Neural cell (in vitro differentiated cells): ENCODE results near the gene USP6NL. TPM values are rescaled to one million over a fixed set of nuclear protein-coding genes. Genes with fewer than 3 reads are reported as not detected.

Experiments
- H2AFZ ChIP-seq: fragments of 200-600, 300-800 bp; sonication (generic), shearing (Covaris generic); 2 replicates; pipeline ENCODE4 v1.6.0; 2014; ENCODE audit warnings: low read depth, mild to moderate bottlenecking, antibody characterized with exemption, low read length, moderate library complexity
- H3F3A ChIP-seq: fragments of 200-600 bp; shearing (Covaris generic); 2 replicates; pipeline ENCODE4 v1.6.1; 2016; ENCODE audit warnings: mild to moderate bottlenecking, moderate library complexity, mixed read lengths, antibody characterized with exemption, low read length; ENCODE audit not compliant: insufficient read depth, poor library complexity, severe bottlenecking
- H3K27ac ChIP-seq: fragments of 200-600, 300-800 bp; sonication (generic), shearing (Covaris generic); 2 replicates; pipeline ENCODE4 v1.5.1; 2014; ENCODE audit warnings: mild to moderate bottlenecking, low read length, moderate library complexity
- H3K27me3 ChIP-seq: fragments of 300-800, 200-600 bp; sonication (generic), shearing (Covaris generic); 2 replicates; pipeline ENCODE4 v1.6.0; 2014; ENCODE audit warnings: mild to moderate bottlenecking, low read depth, low read length, moderate library complexity; ENCODE audit not compliant: insufficient read depth
- H3K36me3 ChIP-seq: fragments of 300-800, 200-600 bp; sonication (generic), shearing (Covaris generic); 2 replicates; pipeline ENCODE4 v1.5.1; 2014; ENCODE audit warnings: mild to moderate bottlenecking, antibody characterized with exemption, low read length, moderate library complexity; ENCODE audit not compliant: insufficient read depth
- H3K4me2 ChIP-seq: fragments of 300-800, 200-600 bp; sonication (generic), shearing (Covaris generic); 2 replicates; pipeline ENCODE4 v1.6.0; 2014; ENCODE audit warnings: mild to moderate bottlenecking, low read length
- H3K4me3 ChIP-seq: fragments of 300-800, 200-600 bp; sonication (generic), shearing (Covaris generic); 2 replicates; pipeline ENCODE4 v1.5.1; 2014; ENCODE audit warnings: mild to moderate bottlenecking, low read length, moderate library complexity
- H3K79me2 ChIP-seq: fragments of 200-600 bp; shearing (Covaris generic); replicated peaks from 2 replicates; pipeline ENCODE4 v1.6.0; 2014; ENCODE audit warnings: mild to moderate bottlenecking, low read length, moderate library complexity; ENCODE audit not compliant: insufficient read depth
- H3K9ac ChIP-seq: fragments of 300-800, 200-600 bp; sonication (generic), shearing (Covaris generic); 2 replicates; pipeline ENCODE4 v1.6.1; 2016; ENCODE audit warnings: mild to moderate bottlenecking, low read length, mixed read lengths
- H3K9me2 ChIP-seq: fragments of 200-600 bp; shearing (Covaris generic); 2 replicates; pipeline ENCODE4 v1.6.1; 2016; ENCODE audit warnings: mild to moderate bottlenecking, low read length, mixed read lengths; ENCODE audit not compliant: insufficient read depth
- H3K9me3 ChIP-seq: fragments of 200-600, 300-800 bp; sonication (generic), shearing (Covaris generic); 2 replicates; pipeline ENCODE4 v1.6.1; 2016; ENCODE audit warnings: mild to moderate bottlenecking, mixed run types, low read length, moderate library complexity, mixed read lengths
- H4K20me1 ChIP-seq: fragments of 200-600 bp; shearing (Covaris generic); 2 replicates; pipeline ENCODE4 v1.6.1; 2016; ENCODE audit warnings: mild to moderate bottlenecking, mixed run types; ENCODE audit not compliant: insufficient read depth
- CTCF ChIP-seq: fragments of 450-650 bp; IDR thresholded peaks from 2 replicates; pipeline ENCODE4 v1.5.1; 2014; ENCODE audit warnings: antibody characterized with exemption, mild to moderate bottlenecking, moderate library complexity; ENCODE audit not compliant: poor library complexity, severe bottlenecking
- EP300 ChIP-seq: fragments of 450-650 bp; conservative IDR thresholded peaks from 2 replicates; pipeline ENCODE4 v1.6.1; 2014; ENCODE audit warnings: antibody characterized with exemption, mild to moderate bottlenecking, moderate library complexity; ENCODE audit not compliant: poor library complexity, severe bottlenecking
- EZH2 ChIP-seq: fragments of 200-600, 300-800 bp; shearing (Covaris generic), sonication (generic); IDR thresholded peaks from 2 replicates; pipeline ENCODE4 v1.6.1; 2014; ENCODE audit warnings: antibody characterized with exemption, low read length, borderline replicate concordance, mild to moderate bottlenecking; ENCODE audit not compliant: insufficient read depth, poor library complexity, severe bottlenecking
- MXI1 ChIP-seq: fragments of 450-650 bp; conservative IDR thresholded peaks from 2 replicates; pipeline ENCODE4 v1.6.1; 2014; ENCODE audit warnings: antibody characterized with exemption, mild to moderate bottlenecking; ENCODE audit not compliant: poor library complexity, severe bottlenecking
- POLR2AphosphoS5 ChIP-seq: IDR thresholded peaks from 2 replicates; pipeline ENCODE4 v1.6.1; 2012
- RAD21 ChIP-seq: fragments of 450-650 bp; conservative IDR thresholded peaks from 2 replicates; pipeline ENCODE4 v1.6.1; 2014; ENCODE audit warnings: antibody characterized with exemption, mild to moderate bottlenecking, moderate library complexity
- SMC3 ChIP-seq: fragments of 450-650 bp; conservative IDR thresholded peaks from 2 replicates; pipeline ENCODE4 v1.6.1; 2014; ENCODE audit warnings: antibody characterized with exemption, mild to moderate bottlenecking, moderate library complexity; ENCODE audit not compliant: poor library complexity
- TAF1 ChIP-seq: IDR thresholded peaks from 2 replicates; pipeline ENCODE4 v1.6.1; 2012; ENCODE audit warnings: low read depth
- polyA minus RNA-seq: library from RNA; depleted of rRNA, polyadenylated mRNA; stranded (reverse); fragments of >200 nt; gene quantifications from 2 replicates; pipeline ENCODE4 v1.2.3, GENCODE V29; 2014
- polyA plus RNA-seq: library from polyadenylated mRNA; depleted of rRNA; stranded (reverse); fragments of >200 nt; gene quantifications from 2 replicates; pipeline ENCODE4 v1.2.3, GENCODE V29; 2014
- TF ChIP-seq, protein P1 (sequence below): IDR thresholded peaks from 2 replicates; pipeline ENCODE4 v1.6.1; 2012; ENCODE audit warnings: borderline replicate concordance

The USP6NL gene
- polyA plus RNA-seq (36.0 and 39.9 TPM in 2 replicates), polyA minus RNA-seq (48.0 and 48.7 TPM in 2 replicates)

- peak within 1 kb of the TSS; percentile 86 for H3K4me2 ChIP-seq
- peak within 1 kb of the TSS; percentile 52 for H3K27ac ChIP-seq
- H3K79me2 ChIP-seq: peaks cover 44% of the 10 kb centered on the region
- H4K20me1 ChIP-seq: no peaks in the 10 kb centered on the region
- H3F3A ChIP-seq: peaks cover 10% of the 10 kb centered on the region
- H3K36me3 ChIP-seq: no peaks in the 10 kb centered on the region
- peak within 1 kb of the TSS; percentile 70 for H3K9ac ChIP-seq
- H3K9me2 ChIP-seq: no peaks in the 10 kb centered on the region
- H3K4me3 ChIP-seq: peak within 1 kb of the TSS; percentile 74
- H2AFZ ChIP-seq: peak within 1 kb of the TSS; percentile 51
- no peaks in the 10 kb centered on the region for H3K27me3 ChIP-seq
- H3K9me3 ChIP-seq: no peaks in the 10 kb centered on the region
- TF ChIP-seq EZH2 (no peak), POLR2AphosphoS5 (peak; percentile 66), SMC3 (no peak), TAF1 (peak; percentile 38), EP300 (peak; percentile 44), MXI1 (peak; percentile 80), RAD21 (peak; percentile 32), CTCF (no peak)
- TF ChIP-seq, protein P1, sequence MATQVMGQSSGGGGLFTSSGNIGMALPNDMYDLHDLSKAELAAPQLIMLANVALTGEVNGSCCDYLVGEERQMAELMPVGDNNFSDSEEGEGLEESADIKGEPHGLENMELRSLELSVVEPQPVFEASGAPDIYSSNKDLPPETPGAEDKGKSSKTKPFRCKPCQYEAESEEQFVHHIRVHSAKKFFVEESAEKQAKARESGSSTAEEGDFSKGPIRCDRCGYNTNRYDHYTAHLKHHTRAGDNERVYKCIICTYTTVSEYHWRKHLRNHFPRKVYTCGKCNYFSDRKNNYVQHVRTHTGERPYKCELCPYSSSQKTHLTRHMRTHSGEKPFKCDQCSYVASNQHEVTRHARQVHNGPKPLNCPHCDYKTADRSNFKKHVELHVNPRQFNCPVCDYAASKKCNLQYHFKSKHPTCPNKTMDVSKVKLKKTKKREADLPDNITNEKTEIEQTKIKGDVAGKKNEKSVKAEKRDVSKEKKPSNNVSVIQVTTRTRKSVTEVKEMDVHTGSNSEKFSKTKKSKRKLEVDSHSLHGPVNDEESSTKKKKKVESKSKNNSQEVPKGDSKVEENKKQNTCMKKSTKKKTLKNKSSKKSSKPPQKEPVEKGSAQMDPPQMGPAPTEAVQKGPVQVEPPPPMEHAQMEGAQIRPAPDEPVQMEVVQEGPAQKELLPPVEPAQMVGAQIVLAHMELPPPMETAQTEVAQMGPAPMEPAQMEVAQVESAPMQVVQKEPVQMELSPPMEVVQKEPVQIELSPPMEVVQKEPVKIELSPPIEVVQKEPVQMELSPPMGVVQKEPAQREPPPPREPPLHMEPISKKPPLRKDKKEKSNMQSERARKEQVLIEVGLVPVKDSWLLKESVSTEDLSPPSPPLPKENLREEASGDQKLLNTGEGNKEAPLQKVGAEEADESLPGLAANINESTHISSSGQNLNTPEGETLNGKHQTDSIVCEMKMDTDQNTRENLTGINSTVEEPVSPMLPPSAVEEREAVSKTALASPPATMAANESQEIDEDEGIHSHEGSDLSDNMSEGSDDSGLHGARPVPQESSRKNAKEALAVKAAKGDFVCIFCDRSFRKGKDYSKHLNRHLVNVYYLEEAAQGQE: peak; percentile 44
Measured at GRCh38 chr10:11611248-11612020, at the start of gene USP6NL. Gene USP6NL (minus strand): TSS chr10:11611650. CDS start chr10:11597634, 14,016 bp downstream.

GRCh38 chr10:11658801-11659368, 47.4 kb upstream of the USP6NL start:
- no peak overlapping the region for H2AFZ ChIP-seq
- no peak overlapping the region for H3K4me3 ChIP-seq
- no peak overlapping the region for H3K27ac ChIP-seq
- no peak overlapping the region for H3K9ac ChIP-seq
- no peaks in the 10 kb centered on the region for H3K27me3 ChIP-seq
- no peaks in the 10 kb centered on the region for H3F3A ChIP-seq
- no peak for TF ChIP-seq EP300
- TF ChIP-seq TAF1: no peak
- no peak for TF ChIP-seq POLR2AphosphoS5
- TF ChIP-seq, protein P1: no peak
- TF ChIP-seq EZH2: no peak
- no peak for TF ChIP-seq MXI1
- no peak for TF ChIP-seq RAD21
- TF ChIP-seq CTCF: no peak
- TF ChIP-seq SMC3: no peak
- no peaks in the 10 kb centered on the region for H3K36me3 ChIP-seq
- H3K79me2 ChIP-seq: no peaks in the 10 kb centered on the region
- H3K4me2 ChIP-seq: no peak overlapping the region
- no peaks in the 10 kb centered on the region for H4K20me1 ChIP-seq
- H3K9me2 ChIP-seq: no peaks in the 10 kb centered on the region
- H3K9me3 ChIP-seq: no peaks in the 10 kb centered on the region
